CD4-positive, alpha-beta T cell treated with Interleukin-6 at 100 ng/mL for 8 hours (primary cell): ENCODE data around the gene GSE1.
A peak's percentile ranks its signal among the peaks of the same experiment; 100 is the strongest.

Source experiments
- DNase-seq: peaks from one replicate; pipeline ENCODE4 v3.0.0-alpha.2; 2020; ENCODE audit warnings: mixed read lengths, low spot score

Gene GSE1

GRCh38 chr16:85678821-85679220 is 65.7 kb downstream of the GSE1 start:
- DNase-seq = no peak

- no peak for DNase-seq
Observed at GRCh38 chr16:85679870-85680269, 66.7 kb downstream of the GSE1 start.

- DNase-seq = no peak
Observed at GRCh38 chr16:85680352-85680944, 67.3 kb downstream of the GSE1 start.

DNA sequence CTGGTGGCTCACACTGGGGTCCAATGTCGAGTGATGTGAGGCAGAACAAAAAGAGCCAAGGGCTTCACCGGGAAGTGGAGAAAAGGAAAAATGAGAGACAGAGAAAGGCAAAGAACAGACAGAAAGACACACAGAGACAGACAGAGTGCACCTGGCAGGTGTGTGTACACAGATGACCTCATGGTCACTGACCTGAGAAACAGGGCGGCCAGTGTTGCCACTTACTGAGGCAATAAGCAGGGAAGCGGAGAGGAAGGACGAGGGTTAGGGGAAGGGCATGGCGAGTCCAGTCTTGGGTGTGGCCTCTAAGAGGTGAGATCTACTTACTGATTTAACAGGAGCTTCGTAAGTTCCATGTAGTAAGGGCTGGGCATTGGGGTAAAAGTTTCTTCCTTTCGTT is 68.1 kb downstream of the GSE1 start:
- DNase-seq = no peak

GRCh38 chr16:85682516-85682915 is 69.4 kb downstream of the GSE1 start:
- DNase-seq = no peak

DNA sequence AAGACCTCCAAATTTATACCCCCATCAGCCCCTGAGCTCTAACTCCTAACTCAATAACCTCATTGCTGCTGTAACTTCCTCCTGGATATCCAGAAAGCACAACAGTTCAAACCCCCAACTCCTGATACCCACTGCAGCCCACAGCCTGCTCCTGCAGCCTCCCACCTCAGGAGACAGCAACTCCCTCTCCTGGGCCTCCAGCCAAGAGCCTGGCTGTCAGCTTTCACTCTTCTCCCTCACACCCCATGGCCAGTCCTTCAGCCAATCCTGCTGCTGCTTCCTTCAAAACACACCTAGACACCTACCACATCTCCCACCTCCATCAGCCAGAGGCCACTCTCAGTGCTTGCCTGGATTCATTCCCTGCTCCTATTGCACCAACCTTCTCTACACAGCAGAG is 70.2 kb downstream of the GSE1 start:
- DNase-seq = no peak

DNA sequence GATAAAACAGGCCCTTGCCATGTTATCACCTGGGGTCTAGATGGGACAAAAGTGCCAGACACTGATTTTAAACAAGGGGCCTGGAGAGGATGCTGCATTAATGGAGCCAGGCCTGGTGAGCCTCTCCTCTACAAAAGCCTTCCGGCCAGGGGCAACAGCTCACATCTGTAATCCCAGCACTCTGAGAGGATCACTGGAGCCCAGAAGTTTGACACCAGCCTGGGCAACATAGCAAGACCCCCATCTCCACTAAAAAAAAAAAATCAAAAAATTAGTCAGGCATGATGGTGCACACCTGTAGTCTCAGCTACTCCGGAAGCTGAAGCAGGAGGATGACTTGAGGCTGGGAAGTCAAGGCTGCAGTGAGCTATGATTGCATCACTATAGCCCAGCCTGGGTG is 72.1 kb downstream of the GSE1 start:
- DNase-seq = no peak

GRCh38 chr16:85686912-85687591 is 73.9 kb downstream of the GSE1 start:
- no peak for DNase-seq

GRCh38 chr16:85687651-85688471 is 74.7 kb downstream of the GSE1 start:
- DNase-seq = no peak

GRCh38 chr16:85688586-85689284 is 75.6 kb downstream of the GSE1 start, which contains the start of gene GINS2:
GINS2 (minus strand) TSS chr16:85688954; CDS start chr16:85688898, 56 bp downstream.
- DNase-seq = peak; percentile 93

GRCh38 chr16:85689285-85689949 is 76.3 kb downstream of the GSE1 start:
- no peak for DNase-seq

DNA sequence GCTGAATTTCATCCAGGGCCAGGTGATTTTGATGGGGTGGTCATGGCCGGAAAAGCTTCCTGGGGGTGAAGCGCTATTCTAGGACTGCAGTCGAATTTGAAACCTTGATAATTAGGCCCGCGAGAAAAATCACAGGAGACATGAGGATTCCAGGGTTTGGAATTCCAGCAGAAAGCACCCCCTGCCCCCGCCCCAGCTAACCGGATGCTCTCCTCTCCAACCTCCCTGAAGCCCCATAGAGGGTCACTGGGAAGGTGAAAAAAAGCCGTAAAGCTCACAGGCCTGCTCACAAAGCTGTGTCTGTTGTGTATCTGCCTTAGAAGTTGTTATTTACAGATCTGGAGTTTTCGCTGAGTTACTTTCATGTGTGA is 76.8 kb downstream of the GSE1 start:
- DNase-seq = no peak

DNA sequence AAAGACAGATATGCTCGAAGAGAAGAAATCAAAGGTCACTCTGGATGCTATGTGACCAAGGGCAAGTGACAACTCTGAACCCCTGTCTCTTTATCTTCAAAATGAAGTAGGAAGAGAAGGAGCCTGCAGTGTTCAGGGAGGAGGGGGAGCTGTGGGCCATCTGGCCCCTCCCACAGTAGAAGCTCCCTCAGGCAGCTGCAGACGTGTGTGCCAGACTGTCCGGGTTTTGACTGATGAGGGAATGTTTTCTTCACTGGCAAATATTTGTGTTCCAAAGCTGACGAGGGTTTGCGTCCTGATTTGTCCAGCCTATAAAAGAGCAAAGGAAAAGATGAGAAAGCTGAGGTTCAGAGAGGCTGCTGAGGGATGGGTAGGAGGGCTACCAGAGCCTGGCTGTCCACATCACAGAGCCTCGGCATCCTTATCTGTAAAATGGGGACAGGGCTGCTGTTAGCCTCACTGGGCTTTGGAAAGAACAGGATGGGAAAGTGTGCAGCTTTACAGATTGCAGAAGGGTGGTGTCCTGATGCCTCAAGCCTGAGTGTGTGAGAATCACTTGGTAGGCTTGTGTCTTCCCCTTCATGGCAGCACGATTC is 77.4 kb downstream of the GSE1 start:
- no peak for DNase-seq

- no peak for DNase-seq
Observed at GRCh38 chr16:85695196-85696128, 82.3 kb downstream of the GSE1 start.

DNA sequence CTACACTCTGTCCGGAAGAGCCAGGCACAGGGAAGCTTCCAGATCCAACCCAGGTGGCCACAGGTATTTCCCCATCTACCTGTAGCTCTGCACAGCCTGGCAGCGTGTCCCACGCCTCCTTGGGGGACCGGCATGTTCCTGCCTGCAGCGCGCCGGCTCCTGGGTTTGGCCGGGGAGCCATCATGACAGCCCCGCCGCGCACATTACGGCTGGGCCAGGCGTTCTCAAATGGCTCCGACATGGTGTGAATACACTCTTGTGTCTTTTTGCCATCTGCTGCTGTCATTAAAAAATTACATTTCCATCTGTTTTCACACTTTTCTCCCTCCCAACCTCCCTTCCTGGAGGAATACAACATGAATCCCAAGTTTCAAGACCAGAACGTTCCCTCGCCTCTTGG is 83.7 kb downstream of the GSE1 start:
- DNase-seq = no peak

- DNase-seq = no peak
Observed at GRCh38 chr16:85697431-85697830, 84.3 kb downstream of the GSE1 start.

- no peak for DNase-seq
Observed at GRCh38 chr16:85698459-85698891, 85.4 kb downstream of the GSE1 start.

DNA sequence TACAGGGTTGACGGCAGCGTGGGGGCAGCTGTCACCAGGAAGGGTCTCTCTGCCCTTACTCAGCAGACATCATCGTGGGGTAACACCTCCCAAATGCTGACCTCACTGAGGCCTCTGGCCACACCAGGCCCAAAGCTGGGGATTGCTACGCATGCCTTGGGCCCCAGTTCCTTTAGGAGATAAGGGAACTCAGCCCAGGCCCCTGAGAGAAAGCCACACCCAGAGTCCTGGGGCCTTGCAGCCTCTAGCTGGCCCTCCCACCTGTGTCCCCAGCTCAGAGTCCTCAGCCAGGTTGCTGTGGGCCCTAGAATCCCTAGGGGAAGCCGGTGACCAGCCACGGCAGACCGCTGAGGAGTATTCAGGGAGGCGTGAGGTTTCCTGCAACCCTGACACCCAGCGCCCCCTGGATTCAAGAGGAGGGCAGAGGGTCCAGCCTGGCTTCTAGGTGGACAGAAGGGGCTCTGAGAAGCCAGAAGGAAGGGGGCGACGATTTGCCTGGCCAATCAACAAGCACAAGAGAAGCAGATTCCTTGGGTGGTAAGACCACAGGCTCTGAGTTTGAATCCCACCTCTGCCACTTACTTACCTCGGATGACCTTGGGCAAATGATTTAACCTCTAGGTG is 85.9 kb downstream of the GSE1 start:
- DNase-seq = no peak

- no peak for DNase-seq
Observed at GRCh38 chr16:85699628-85700027, 86.5 kb downstream of the GSE1 start.

DNA sequence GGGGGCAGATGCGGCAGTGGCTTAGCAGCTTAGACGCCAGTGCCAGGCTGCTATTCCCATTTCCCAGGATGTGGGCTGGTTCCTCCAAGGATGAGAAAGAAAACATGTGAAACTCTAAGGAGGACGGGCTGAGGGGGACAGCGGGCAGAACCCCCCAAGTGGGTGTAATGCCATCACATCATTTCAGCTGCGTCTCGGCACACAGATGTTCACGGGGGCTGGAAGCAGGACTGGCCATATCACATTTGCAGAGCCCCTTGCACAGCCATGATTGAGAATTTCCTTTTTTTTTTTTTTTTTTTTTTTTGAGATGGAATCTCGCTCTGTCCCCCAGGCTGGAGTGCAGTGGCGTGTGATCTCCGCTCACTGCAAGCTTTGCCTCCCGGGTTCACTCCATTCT is 90.9 kb downstream of the GSE1 start:
- DNase-seq = no peak
